WTC11 (cell line): ENCODE measurements around the gene VWA3B. TPM values are rescaled to one million over a fixed set of nuclear protein-coding genes. Genes with fewer than 3 reads are reported as not detected.

ENCODE experiments used
- ATAC-seq: fragments of 200-7000 bp; cut with Tn5 transposase; 2 replicates; pipeline ENCODE4 v1.10.0; 2021; ENCODE audit warnings: mild to moderate bottlenecking, moderate library complexity
- CTCF ChIA-PET: fragments of 300-600 bp; sonication (Branson Sonifier 250); formaldehyde crosslinking; loops from one replicate; lab custom pipeline; 2021; ENCODE audit warnings: antibody characterized with exemption; lab: Charles Lee
- POLR2A ChIA-PET: fragments of 350-600 bp; sonication (Branson Sonifier 250); formaldehyde crosslinking; loops from one replicate; lab custom pipeline; 2021; ENCODE audit warnings: antibody characterized with exemption; lab: Charles Lee
- DNase-seq: peaks from one replicate; pipeline ENCODE4 v3.0.0; 2021; ENCODE audit warnings: low spot score
- H3K27ac Mint-ChIP-seq: 2 replicates; pipeline ENCODE4 v1.8.0; 2021; ENCODE audit warnings: mixed read lengths
- H3K27me3 Mint-ChIP-seq: 2 replicates; pipeline ENCODE4 v1.8.0; 2021; ENCODE audit warnings: low read depth, mild to moderate bottlenecking, moderate library complexity, mixed read lengths
- H3K36me3 Mint-ChIP-seq: 2 replicates; pipeline ENCODE4 v1.8.0; 2021; ENCODE audit warnings: mixed read lengths
- H3K4me1 Mint-ChIP-seq: 2 replicates; pipeline ENCODE4 v1.8.0; 2022; ENCODE audit warnings: mixed read lengths
- H3K4me3 Mint-ChIP-seq: 2 replicates; pipeline ENCODE4 v1.8.0; 2021; ENCODE audit warnings: mild to moderate bottlenecking, moderate library complexity, mixed read lengths
- H3K9me3 Mint-ChIP-seq: 2 replicates; pipeline ENCODE4 v1.8.0; 2021; ENCODE audit warnings: mixed read lengths
- ATF1 ChIP-seq: sonication (generic); formaldehyde crosslinking; IDR thresholded peaks from 2 replicates; pipeline ENCODE4 v1.8.1; 2023; ENCODE audit warnings: mild to moderate bottlenecking, moderate library complexity, missing genetic modification reagents
- ATF3 ChIP-seq: sonication (generic); formaldehyde crosslinking; conservative IDR thresholded peaks from 2 replicates; pipeline ENCODE4 v1.8.1; 2022; ENCODE audit warnings: mild to moderate bottlenecking, missing genetic modification reagents
- EMX1 ChIP-seq: fragments of 250-450 bp; sonication (Bioruptor Pico); IDR thresholded peaks from 2 replicates; pipeline ENCODE4 v1.8.0; 2021; ENCODE audit warnings: mild to moderate bottlenecking
- ESRRA ChIP-seq: sonication (generic); formaldehyde crosslinking; IDR thresholded peaks from 2 replicates; pipeline ENCODE4 v1.8.1; 2022; ENCODE audit warnings: mild to moderate bottlenecking, missing genetic modification reagents, borderline replicate concordance
- ETV6 ChIP-seq: sonication (generic); formaldehyde crosslinking; IDR thresholded peaks from 2 replicates; pipeline ENCODE4 v1.8.1; 2022; ENCODE audit warnings: mild to moderate bottlenecking, missing genetic modification reagents
- FOXJ3 ChIP-seq: sonication (generic); formaldehyde crosslinking; IDR thresholded peaks from 2 replicates; pipeline ENCODE4 v1.9.0; 2021; ENCODE audit warnings: missing genetic modification reagents, mild to moderate bottlenecking, borderline replicate concordance
- FOXK1 ChIP-seq: sonication (generic); formaldehyde crosslinking; IDR thresholded peaks from 2 replicates; pipeline ENCODE4 v1.8.0; 2022; ENCODE audit warnings: mild to moderate bottlenecking, moderate library complexity, missing genetic modification reagents
- FOXP1 ChIP-seq: sonication (generic); formaldehyde crosslinking; IDR thresholded peaks from 2 replicates; pipeline ENCODE4 v1.8.0; 2022; ENCODE audit warnings: missing genetic modification reagents, mild to moderate bottlenecking, moderate library complexity, borderline replicate concordance
- GABPB1 ChIP-seq: sonication (generic); formaldehyde crosslinking; IDR thresholded peaks from 2 replicates; pipeline ENCODE4 v1.8.1; 2023; ENCODE audit warnings: mild to moderate bottlenecking, missing genetic modification reagents
- GTF2I ChIP-seq: fragments of 250-450 bp; sonication (Bioruptor Pico); conservative IDR thresholded peaks from 2 replicates; pipeline ENCODE4 v1.4.0; 2021; ENCODE audit warnings: mild to moderate bottlenecking
- HMGA2 ChIP-seq: fragments of 250-450 bp; sonication (Bioruptor Pico); IDR thresholded peaks from 2 replicates; pipeline ENCODE4 v1.4.0; 2021; ENCODE audit warnings: mild to moderate bottlenecking, moderate library complexity
- JAZF1 ChIP-seq: fragments of 250-450 bp; sonication (Bioruptor Pico); IDR thresholded peaks from 2 replicates; pipeline ENCODE4 v1.9.0; 2021; ENCODE audit warnings: moderate library complexity, mild to moderate bottlenecking, inconsistent platforms
- JUN ChIP-seq: sonication (generic); formaldehyde crosslinking; IDR thresholded peaks from 2 replicates; pipeline ENCODE4 v1.8.0; 2023; ENCODE audit warnings: mild to moderate bottlenecking, missing genetic modification reagents
- KAT7 ChIP-seq: sonication (generic); formaldehyde crosslinking; IDR thresholded peaks from 2 replicates; pipeline ENCODE4 v1.8.1; 2023; ENCODE audit warnings: missing genetic modification reagents, mild to moderate bottlenecking, borderline replicate concordance
- MYBL2 ChIP-seq: sonication (generic); formaldehyde crosslinking; IDR thresholded peaks from 2 replicates; pipeline ENCODE4 v1.8.1; 2023; ENCODE audit warnings: mild to moderate bottlenecking, moderate library complexity, missing genetic modification reagents
- OVOL2 ChIP-seq: fragments of 250-450 bp; sonication (Bioruptor Pico); IDR thresholded peaks from 2 replicates; pipeline ENCODE4 v1.9.0; 2021; ENCODE audit warnings: mild to moderate bottlenecking, borderline replicate concordance
- SMAD3 ChIP-seq: sonication (generic); formaldehyde crosslinking; IDR thresholded peaks from 2 replicates; pipeline ENCODE4 v1.8.0; 2022; ENCODE audit warnings: missing genetic modification reagents, mild to moderate bottlenecking, borderline replicate concordance
- TCF7 ChIP-seq: sonication (generic); formaldehyde crosslinking; IDR thresholded peaks from 2 replicates; pipeline ENCODE4 v1.8.0; 2022; ENCODE audit warnings: mild to moderate bottlenecking, low read depth, missing genetic modification reagents, moderate library complexity
- ZNF138 ChIP-seq: sonication (generic); formaldehyde crosslinking; conservative IDR thresholded peaks from 2 replicates; pipeline ENCODE4 v1.8.1; 2022; ENCODE audit warnings: mild to moderate bottlenecking, moderate library complexity, missing genetic modification reagents
- ZNF232 ChIP-seq: sonication (generic); formaldehyde crosslinking; IDR thresholded peaks from 2 replicates; pipeline ENCODE4 v1.8.0; 2022; ENCODE audit warnings: mild to moderate bottlenecking, missing genetic modification reagents
- ZNF263 ChIP-seq: sonication (generic); formaldehyde crosslinking; IDR thresholded peaks from 2 replicates; pipeline ENCODE4 v1.8.1; 2022; ENCODE audit warnings: low read depth, mild to moderate bottlenecking, moderate library complexity, missing genetic modification reagents
- ZNF317 ChIP-seq: sonication (generic); formaldehyde crosslinking; IDR thresholded peaks from 2 replicates; pipeline ENCODE4 v1.8.1; 2023; ENCODE audit warnings: low read depth, mild to moderate bottlenecking, moderate library complexity, missing genetic modification reagents, borderline replicate concordance
- ZNF423 ChIP-seq: fragments of 250-450 bp; sonication (Bioruptor Pico); IDR thresholded peaks from 2 replicates; pipeline ENCODE4 v2.1.2; 2022; ENCODE audit warnings: mild to moderate bottlenecking, moderate library complexity
- total RNA-seq: library from RNA; stranded (reverse); gene quantifications from 3 replicates; pipeline ENCODE4 v1.2.3, GENCODE V29; 2021
- TF ChIP-seq, protein P1 (sequence below): sonication (generic); formaldehyde crosslinking; IDR thresholded peaks from 2 replicates; pipeline ENCODE4 v1.8.1; 2023; ENCODE audit warnings: mild to moderate bottlenecking, missing genetic modification reagents
- TF ChIP-seq, protein P2 (sequence below): sonication (generic); formaldehyde crosslinking; IDR thresholded peaks from 2 replicates; pipeline ENCODE4 v1.8.1; 2022; ENCODE audit warnings: mild to moderate bottlenecking, moderate library complexity, missing genetic modification reagents
- TF ChIP-seq, protein P3 (sequence below): sonication (generic); formaldehyde crosslinking; IDR thresholded peaks from 2 replicates; pipeline ENCODE4 v1.8.0; 2022; ENCODE audit warnings: mild to moderate bottlenecking, missing genetic modification reagents
- TF ChIP-seq, protein P4 (sequence below): sonication (generic); formaldehyde crosslinking; IDR thresholded peaks from 2 replicates; pipeline ENCODE4 v1.8.1; 2023; ENCODE audit warnings: mild to moderate bottlenecking, missing genetic modification reagents, moderate library complexity

Gene VWA3B
- total RNA-seq, 1 experiment from 2014 or later = not detected

- ChIA-PET CTCF (no interaction called here), POLR2A (no interaction called here)
- H3K4me3 Mint-ChIP-seq = no peak overlapping the region
- peaks cover 6% of the 10 kb centered on the region for H3K27me3 Mint-ChIP-seq
- TF ChIP-seq MYBL2 (CRISPR knock-in tag) (no peak), ZNF263 (CRISPR knock-in tag) (no peak), FOXP1 (CRISPR knock-in tag) (no peak), OVOL2 (CRISPR knock-in tag) (no peak), FOXK1 (no peak), HMGA2 (CRISPR knock-in tag) (no peak), ATF3 (CRISPR knock-in tag) (no peak), FOXJ3 (no peak)
- TF ChIP-seq, protein P1, sequence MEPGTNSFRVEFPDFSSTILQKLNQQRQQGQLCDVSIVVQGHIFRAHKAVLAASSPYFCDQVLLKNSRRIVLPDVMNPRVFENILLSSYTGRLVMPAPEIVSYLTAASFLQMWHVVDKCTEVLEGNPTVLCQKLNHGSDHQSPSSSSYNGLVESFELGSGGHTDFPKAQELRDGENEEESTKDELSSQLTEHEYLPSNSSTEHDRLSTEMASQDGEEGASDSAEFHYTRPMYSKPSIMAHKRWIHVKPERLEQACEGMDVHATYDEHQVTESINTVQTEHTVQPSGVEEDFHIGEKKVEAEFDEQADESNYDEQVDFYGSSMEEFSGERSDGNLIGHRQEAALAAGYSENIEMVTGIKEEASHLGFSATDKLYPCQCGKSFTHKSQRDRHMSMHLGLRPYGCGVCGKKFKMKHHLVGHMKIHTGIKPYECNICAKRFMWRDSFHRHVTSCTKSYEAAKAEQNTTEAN (CRISPR knock-in tag) = no peak
- TF ChIP-seq, protein P2, sequence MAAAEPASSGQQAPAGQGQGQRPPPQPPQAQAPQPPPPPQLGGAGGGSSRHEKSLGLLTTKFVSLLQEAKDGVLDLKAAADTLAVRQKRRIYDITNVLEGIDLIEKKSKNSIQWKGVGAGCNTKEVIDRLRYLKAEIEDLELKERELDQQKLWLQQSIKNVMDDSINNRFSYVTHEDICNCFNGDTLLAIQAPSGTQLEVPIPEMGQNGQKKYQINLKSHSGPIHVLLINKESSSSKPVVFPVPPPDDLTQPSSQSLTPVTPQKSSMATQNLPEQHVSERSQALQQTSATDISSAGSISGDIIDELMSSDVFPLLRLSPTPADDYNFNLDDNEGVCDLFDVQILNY (CRISPR knock-in tag) = no peak
- TF ChIP-seq, protein P3, sequence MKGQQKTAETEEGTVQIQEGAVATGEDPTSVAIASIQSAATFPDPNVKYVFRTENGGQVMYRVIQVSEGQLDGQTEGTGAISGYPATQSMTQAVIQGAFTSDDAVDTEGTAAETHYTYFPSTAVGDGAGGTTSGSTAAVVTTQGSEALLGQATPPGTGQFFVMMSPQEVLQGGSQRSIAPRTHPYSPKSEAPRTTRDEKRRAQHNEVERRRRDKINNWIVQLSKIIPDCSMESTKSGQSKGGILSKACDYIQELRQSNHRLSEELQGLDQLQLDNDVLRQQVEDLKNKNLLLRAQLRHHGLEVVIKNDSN (CRISPR knock-in tag) = no peak
- TF ChIP-seq, all 79 proteins: peak for 0
- Mint-ChIP-seq H3K9me3 (peaks cover 20% of the 10 kb centered on the region), H3K4me1 (no peaks in the 10 kb centered on the region), H3K36me3 (peaks cover 15% of the 10 kb centered on the region), H3K27ac (no peak overlapping the region)
- no peak for ATAC-seq
- no peak for DNase-seq
Measured at GRCh38 chr2:98078701-98079100, 8.3 kb upstream of the VWA3B start.

DNA sequence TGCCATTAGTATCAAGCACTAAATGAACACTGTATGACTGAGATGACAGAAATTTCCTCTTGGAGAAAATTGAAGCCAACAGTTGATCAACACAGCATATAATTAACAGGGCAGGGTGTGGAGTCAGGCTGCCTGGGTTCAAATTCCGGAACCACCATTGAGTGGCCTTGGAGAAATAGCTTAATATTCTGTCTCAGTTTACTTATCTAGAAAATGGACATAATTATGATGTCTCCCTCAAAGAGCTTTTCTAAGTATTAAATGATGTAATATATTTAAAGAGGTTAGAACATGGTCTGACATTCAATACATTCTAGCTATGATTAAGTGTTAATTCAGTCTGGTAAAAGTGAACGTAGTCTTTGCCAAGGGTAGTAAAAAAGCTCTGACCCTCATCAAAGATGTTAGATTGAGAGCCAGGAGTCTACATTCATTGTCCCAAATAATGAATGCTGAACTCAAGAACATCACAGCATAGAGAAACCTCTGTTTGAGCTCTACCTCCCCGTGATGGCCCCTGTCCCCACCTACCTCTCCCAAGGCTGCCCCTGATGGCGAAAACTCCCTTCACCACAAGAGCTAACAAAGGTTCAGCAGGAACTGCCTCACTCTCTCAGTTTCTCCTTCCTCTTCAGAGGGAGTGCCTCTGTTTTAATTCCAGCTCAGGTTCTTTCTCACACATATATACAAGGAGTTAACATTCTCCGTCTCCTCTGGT lies 2.7 kb upstream of the VWA3B start:
- no peak for ATAC-seq
- POLR2A ChIA-PET = interaction anchor here (0.6 kb wide), 1 partner anchor 214 kb away, joined by 3 read pairs; no protein-coding TSS in a partner anchor

More for the DNA sequence above, 2.7 kb upstream of the VWA3B start:
- TF ChIP-seq EMX1 (CRISPR knock-in tag) (no peak), SMAD3 (CRISPR knock-in tag) (no peak), ZNF423 (CRISPR knock-in tag) (no peak), FOXJ3 (no peak), ETV6 (CRISPR knock-in tag) (no peak), KAT7 (CRISPR knock-in tag) (no peak), GTF2I (CRISPR knock-in tag) (no peak), MYBL2 (CRISPR knock-in tag) (no peak), ESRRA (CRISPR knock-in tag) (no peak), JAZF1 (no peak), ATF1 (CRISPR knock-in tag) (no peak), ZNF317 (CRISPR knock-in tag) (no peak), ZNF138 (CRISPR knock-in tag) (no peak), GABPB1 (CRISPR knock-in tag) (no peak), ZNF232 (no peak), JUN (no peak), TCF7 (CRISPR knock-in tag) (no peak)
- TF ChIP-seq, protein P4, sequence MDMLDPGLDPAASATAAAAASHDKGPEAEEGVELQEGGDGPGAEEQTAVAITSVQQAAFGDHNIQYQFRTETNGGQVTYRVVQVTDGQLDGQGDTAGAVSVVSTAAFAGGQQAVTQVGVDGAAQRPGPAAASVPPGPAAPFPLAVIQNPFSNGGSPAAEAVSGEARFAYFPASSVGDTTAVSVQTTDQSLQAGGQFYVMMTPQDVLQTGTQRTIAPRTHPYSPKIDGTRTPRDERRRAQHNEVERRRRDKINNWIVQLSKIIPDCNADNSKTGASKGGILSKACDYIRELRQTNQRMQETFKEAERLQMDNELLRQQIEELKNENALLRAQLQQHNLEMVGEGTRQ = no peak
- TF ChIP-seq, protein P3 (CRISPR knock-in tag) = no peak
- Mint-ChIP-seq H3K4me3 (no peak overlapping the region), H3K27me3 (peaks cover 56% of the 10 kb centered on the region), H3K36me3 (no peaks in the 10 kb centered on the region), H3K27ac (no peak overlapping the region), H3K4me1 (peaks cover 4% of the 10 kb centered on the region; the same call in 1 of the 2 replicates), H3K9me3 (no peaks in the 10 kb centered on the region)
- CTCF ChIA-PET = no interaction called here
- no peak for DNase-seq
